ENCODE data around the gene ARHGEF1.

ARHGEF1 gene

DNA sequence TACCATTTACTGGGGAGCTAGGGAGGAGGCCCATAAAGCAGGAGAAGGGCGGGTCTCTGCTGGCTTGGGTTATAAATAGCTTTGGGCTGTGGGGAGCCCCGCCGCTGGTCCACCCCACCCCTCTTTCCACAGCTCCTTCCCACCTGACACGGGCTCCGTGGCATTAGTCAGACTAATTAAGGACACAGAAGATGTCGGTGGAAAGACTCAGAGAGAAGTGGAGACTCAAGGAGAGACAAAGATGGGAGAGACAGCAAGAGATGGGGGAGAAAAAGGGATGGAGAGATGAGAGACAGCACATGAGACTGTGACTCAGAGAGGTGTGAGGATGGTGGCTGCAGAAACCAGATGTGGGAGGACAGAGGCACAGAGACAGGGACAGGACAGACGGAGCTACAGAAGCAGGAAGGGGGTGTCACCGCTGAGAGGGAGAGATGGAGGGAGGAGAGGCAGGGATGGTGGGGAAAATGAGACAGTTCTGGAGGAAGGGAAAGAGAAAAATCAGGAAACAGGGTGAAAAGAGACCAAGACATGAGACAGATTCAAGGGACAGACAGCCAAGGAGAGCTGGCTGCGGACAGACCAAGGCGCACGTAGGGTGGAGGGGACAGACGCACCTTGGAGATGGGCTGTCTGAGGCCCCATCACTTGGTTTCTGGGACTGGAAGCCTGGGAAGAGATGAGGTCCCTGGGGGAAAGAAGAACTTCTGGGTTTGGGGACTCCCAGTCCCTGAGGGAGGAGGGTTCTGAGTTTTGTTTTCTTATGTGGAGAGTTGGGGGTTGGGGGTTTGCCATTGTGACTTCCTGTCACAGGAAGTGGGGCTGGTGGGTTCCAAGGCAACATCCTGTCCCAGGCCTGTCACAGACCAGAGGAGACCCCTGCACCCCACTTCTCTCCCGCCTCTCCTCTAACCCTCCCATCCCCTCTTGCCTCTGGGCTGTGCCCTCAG lies 4.1 kb downstream of the ARHGEF1 start:
- Histone ChIP-seq H3K27ac (ENCODE audit: low read depth, low read length) (peak overlapping the region; percentile 71), H3K4me3 (ENCODE audit: low read length) (0 out of 2 replicates have a peak overlapping the region, but pooled peaks have one; percentile 9), H3K4me1 (ENCODE audit: insufficient read depth, low read length) (peaks cover 17% of the 10 kb centered on the region), H3K9ac (ENCODE audit: low read depth, low read length) (peak overlapping the region; percentile 37; the same call in 1 of the 2 replicates), H3K36me3 (ENCODE audit: insufficient read depth, low read length) (peaks cover 11% of the 10 kb centered on the region), H3K27me3 (ENCODE audit: insufficient read depth, low read length) (peaks cover 16% of the 10 kb centered on the region), H3K9me3 (ENCODE audit: insufficient read depth, low read depth, low read length) (no peaks in the 10 kb centered on the region)
- 75% methylated on average over 10 of the region's 13 CpGs for WGBS

DNA sequence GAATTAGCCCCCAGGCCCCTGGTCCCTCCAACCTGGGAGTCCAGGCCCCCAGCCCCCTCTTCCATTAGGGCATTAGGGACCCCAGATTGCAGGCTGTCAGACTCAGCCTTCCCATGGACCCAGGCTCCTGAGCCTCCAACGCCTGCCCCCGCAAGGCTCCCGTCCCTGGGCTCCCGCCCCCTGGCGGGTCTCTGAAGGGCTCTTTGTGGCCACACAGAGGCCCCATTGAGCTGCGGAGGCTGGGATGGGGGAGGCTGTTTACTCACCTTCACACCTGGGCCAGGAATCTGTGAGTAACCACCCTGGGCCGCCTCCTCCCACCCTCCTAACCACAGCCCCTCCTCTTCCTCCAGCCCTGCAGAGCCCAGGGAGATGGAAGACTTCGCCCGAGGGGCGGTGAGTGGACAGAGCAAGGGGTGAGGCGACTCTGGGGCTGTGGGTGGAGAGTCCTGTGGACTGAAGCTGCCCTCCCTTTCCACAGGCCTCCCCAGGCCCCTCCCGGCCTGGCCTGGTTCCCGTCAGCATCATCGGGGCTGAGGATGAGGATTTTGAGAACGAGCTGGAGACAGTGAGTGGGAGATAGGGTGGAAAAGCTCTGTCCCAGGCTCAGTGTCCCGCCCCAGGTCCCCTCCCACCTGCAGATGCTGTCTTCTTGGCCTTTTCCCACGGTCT lies 4.9 kb downstream of the ARHGEF1 start:
- 0 out of 2 replicates have a peak overlapping the region, but pooled peaks have one; percentile 2 for H3K4me3 ChIP-seq (ENCODE audit: low read length)
- H3K27ac ChIP-seq (ENCODE audit: low read depth, low read length): peak overlapping the region; percentile 71
- H3K36me3 ChIP-seq (ENCODE audit: insufficient read depth, low read length): peaks cover 11% of the 10 kb centered on the region
- H3K4me1 ChIP-seq (ENCODE audit: insufficient read depth, low read length): peaks cover 17% of the 10 kb centered on the region
- peaks cover 8% of the 10 kb centered on the region for H3K27me3 ChIP-seq (ENCODE audit: insufficient read depth, low read length)
- peak overlapping the region; percentile 37 for H3K9ac ChIP-seq (ENCODE audit: low read depth, low read length)
- WGBS: 32% methylated on average over 10 of the region's 17 CpGs
- no peaks in the 10 kb centered on the region for H3K9me3 ChIP-seq (ENCODE audit: insufficient read depth, low read depth, low read length)

DNA sequence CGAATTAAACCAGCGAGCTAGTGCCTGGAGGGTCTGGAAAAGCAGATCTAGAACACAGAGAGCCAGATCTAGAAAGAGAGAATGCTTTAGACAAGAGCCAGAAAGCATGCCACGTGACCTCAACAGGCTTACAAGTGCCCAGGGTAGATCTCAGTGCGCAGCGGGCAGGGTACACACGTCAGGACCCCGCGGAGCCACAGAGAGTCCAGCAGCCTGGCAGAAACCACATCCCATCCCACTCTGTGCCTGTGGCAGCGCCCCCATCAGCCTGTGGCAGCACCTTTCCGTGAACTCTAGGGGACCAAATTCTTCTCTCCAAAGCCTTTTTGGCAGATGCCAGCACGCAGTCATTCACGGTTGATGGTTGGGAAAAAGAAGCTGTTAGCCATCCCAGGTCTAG lies 5.9 kb downstream of the ARHGEF1 start:
- peaks cover 17% of the 10 kb centered on the region for H3K4me1 ChIP-seq (ENCODE audit: insufficient read depth, low read length)
- no peak overlapping the region for H3K27ac ChIP-seq (ENCODE audit: low read depth, low read length)
- 93% methylated on average over 12 of the region's 12 CpGs for WGBS
- H3K36me3 ChIP-seq (ENCODE audit: insufficient read depth, low read length): peaks cover 11% of the 10 kb centered on the region
- no peaks in the 10 kb centered on the region for H3K9me3 ChIP-seq (ENCODE audit: insufficient read depth, low read depth, low read length)
- no peaks in the 10 kb centered on the region for H3K27me3 ChIP-seq (ENCODE audit: insufficient read depth, low read length)
- no peak overlapping the region for H3K4me3 ChIP-seq (ENCODE audit: low read length)
- H3K9ac ChIP-seq (ENCODE audit: low read depth, low read length): no peak overlapping the region

DNA sequence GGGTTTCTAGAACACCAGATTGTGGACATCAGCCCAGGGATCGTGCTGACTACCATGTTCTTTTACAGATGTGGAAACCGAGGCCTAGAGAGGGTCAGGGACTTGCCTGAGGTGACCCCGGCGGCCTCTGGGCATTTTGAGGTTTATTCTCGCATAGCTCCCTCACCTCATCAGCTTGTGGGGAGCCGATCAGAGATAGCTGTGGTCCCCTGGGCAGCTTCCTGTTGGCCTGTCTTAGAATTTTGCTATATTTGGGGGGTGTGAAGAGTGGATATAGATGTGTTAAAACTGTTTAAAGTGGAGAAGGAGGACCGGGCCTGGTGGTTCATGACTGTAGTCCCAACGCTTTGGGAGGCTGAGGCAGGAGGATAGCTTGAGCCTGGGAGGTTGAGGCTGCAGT lies 6.9 kb downstream of the ARHGEF1 start:
- Histone ChIP-seq H3K27ac (ENCODE audit: low read depth, low read length) (no peak overlapping the region), H3K27me3 (ENCODE audit: insufficient read depth, low read length) (no peaks in the 10 kb centered on the region), H3K4me3 (ENCODE audit: low read length) (no peak overlapping the region), H3K4me1 (ENCODE audit: insufficient read depth, low read length) (peaks cover 17% of the 10 kb centered on the region), H3K9ac (ENCODE audit: low read depth, low read length) (no peak overlapping the region), H3K36me3 (ENCODE audit: insufficient read depth, low read length) (peaks cover 11% of the 10 kb centered on the region), H3K9me3 (ENCODE audit: insufficient read depth, low read depth, low read length) (no peaks in the 10 kb centered on the region)
- 94% methylated on average over 8 of the region's 8 CpGs for WGBS

DNA sequence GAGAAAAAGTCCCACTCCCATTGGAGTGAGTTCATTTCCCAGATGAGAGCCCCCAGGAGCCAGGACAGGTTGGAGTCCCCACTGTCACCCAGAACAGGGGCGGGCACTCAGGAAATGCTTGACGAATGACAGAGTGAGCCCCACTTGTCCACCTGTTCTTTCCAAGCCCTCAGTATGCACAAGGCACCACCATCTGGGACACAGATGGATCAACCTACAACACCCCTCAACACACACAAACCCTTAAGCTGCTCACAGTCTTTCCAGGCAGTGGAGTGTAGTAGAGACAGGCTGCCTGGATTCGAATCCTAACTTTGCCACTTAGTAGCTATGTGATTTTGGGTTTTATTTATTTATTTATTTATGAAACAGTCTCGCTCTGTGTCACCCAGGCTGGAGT lies 8.0 kb downstream of the ARHGEF1 start:
- H3K4me3 ChIP-seq (ENCODE audit: low read length): no peak overlapping the region

DNA sequence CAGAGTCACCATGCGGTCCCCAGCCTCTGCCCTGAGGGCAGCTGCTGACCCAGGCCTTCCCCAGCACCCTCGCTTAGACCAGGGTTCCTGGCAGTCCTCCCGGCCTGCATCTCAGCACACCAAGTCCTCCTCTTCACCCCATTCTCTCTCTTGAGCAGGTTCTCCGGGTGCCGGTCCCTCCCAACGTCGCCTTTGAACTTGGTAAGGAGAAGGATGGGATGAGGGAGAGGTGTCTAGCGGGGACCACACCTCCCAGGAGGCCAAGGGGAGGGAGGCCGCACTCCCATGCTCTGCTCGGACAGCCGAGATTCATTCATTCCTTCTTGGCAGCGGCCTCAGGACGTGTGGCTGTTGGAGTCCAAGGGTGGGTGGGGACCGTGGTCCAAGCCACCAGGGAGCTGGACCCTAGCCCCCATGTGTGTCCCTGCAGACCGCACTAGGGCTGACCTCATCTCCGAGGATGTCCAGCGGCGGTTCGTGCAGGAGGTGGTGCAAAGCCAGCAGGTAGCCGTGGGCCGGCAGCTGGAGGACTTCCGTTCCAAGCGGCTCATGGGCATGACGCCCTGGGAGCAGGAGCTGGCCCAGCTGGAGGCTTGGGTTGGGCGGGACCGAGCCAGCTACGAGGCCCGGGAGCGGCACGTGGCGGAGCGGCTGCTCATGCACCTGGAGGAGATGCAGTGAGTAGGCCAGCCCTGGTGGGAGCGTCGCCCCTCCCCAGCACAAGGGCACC lies 9.4 kb downstream of the ARHGEF1 start:
- 93% methylated on average over 34 of the region's 34 CpGs for whole genome bisulfite sequencing
- Histone ChIP-seq H3K9me3 (ENCODE audit: insufficient read depth, low read depth, low read length) (no peaks in the 10 kb centered on the region), H3K4me1 (ENCODE audit: insufficient read depth, low read length) (peaks cover 18% of the 10 kb centered on the region), H3K9ac (ENCODE audit: low read depth, low read length) (no peak overlapping the region), H3K36me3 (ENCODE audit: insufficient read depth, low read length) (peaks cover 17% of the 10 kb centered on the region), H3K27me3 (ENCODE audit: insufficient read depth, low read length) (no peaks in the 10 kb centered on the region), H3K4me3 (ENCODE audit: low read length) (no peak overlapping the region), H3K27ac (ENCODE audit: low read depth, low read length) (no peak overlapping the region)

More for the DNA sequence above, 8.0 kb downstream of the ARHGEF1 start:
- no peaks in the 10 kb centered on the region for H3K9me3 ChIP-seq (ENCODE audit: insufficient read depth, low read depth, low read length)
- peaks cover 17% of the 10 kb centered on the region for H3K36me3 ChIP-seq (ENCODE audit: insufficient read depth, low read length)
- peaks cover 21% of the 10 kb centered on the region for H3K4me1 ChIP-seq (ENCODE audit: insufficient read depth, low read length)
- no peaks in the 10 kb centered on the region for H3K27me3 ChIP-seq (ENCODE audit: insufficient read depth, low read length)
- H3K27ac ChIP-seq (ENCODE audit: low read depth, low read length): no peak overlapping the region
- 96% methylated on average over 3 of the region's 4 CpGs for WGBS
- H3K9ac ChIP-seq (ENCODE audit: low read depth, low read length): no peak overlapping the region

DNA sequence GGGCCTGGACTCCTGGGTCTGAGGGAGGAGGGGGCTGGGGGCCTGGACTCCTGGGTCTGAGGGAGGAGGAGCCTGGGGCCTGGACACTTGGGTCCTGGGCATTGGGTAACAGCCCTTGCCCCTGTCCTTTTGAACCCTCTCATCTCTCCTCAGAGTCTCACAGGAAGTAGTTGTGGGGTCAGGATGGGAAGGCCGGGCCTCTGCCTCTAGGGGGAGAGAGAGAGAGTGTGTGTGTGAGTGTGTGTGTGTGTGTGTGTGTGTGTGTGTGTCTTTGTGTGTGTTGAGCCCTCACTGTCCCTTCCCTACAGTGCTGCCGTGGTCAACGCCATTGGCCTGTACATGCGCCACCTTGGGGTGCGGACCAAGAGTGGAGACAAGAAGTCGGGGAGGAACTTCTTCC lies 10.9 kb downstream of the ARHGEF1 start:
- H3K27ac ChIP-seq (ENCODE audit: low read depth, low read length): no peak overlapping the region

DNA sequence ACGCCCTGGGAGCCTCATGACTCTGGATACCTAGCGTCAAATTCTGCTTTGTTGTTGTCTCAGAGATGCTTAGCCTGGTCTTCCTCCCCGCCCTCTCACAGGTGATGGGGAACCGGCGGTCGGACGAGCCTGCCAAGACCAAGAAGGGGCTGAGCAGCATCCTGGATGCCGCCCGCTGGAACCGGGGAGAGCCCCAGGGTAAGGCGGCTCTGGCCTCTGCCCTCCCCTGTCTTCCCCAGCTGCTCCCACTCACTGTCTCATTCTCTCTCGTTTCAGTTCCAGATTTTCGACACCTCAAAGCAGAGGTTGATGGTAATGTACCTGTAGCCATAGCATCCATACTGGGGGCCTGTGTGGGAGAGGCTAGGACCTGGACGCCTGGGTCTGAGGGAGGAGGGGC lies 11.4 kb downstream of the ARHGEF1 start:
- no peaks in the 10 kb centered on the region for H3K27me3 ChIP-seq (ENCODE audit: insufficient read depth, low read length)
- no peak overlapping the region for H3K9ac ChIP-seq (ENCODE audit: low read depth, low read length)
- H3K36me3 ChIP-seq (ENCODE audit: insufficient read depth, low read length): peaks cover 27% of the 10 kb centered on the region
- H3K9me3 ChIP-seq (ENCODE audit: insufficient read depth, low read depth, low read length): no peaks in the 10 kb centered on the region
- H3K27ac ChIP-seq (ENCODE audit: low read depth, low read length): no peak overlapping the region
- peaks cover 8% of the 10 kb centered on the region; the same call in 1 of the 2 replicates for H3K4me1 ChIP-seq (ENCODE audit: insufficient read depth, low read length)
- WGBS: 92% methylated on average over 14 of the region's 14 CpGs
- H3K4me3 ChIP-seq (ENCODE audit: low read length): no peak overlapping the region

More for the DNA sequence above, 10.9 kb downstream of the ARHGEF1 start:
- no peak overlapping the region for H3K4me3 ChIP-seq (ENCODE audit: low read length)
- WGBS: 83% methylated on average over 6 of the region's 6 CpGs
- peaks cover 8% of the 10 kb centered on the region; the same call in 1 of the 2 replicates for H3K4me1 ChIP-seq (ENCODE audit: insufficient read depth, low read length)
- H3K27me3 ChIP-seq (ENCODE audit: insufficient read depth, low read length): no peaks in the 10 kb centered on the region
- H3K9ac ChIP-seq (ENCODE audit: low read depth, low read length): no peak overlapping the region
- peaks cover 28% of the 10 kb centered on the region for H3K36me3 ChIP-seq (ENCODE audit: insufficient read depth, low read length)
- no peaks in the 10 kb centered on the region for H3K9me3 ChIP-seq (ENCODE audit: insufficient read depth, low read depth, low read length)

DNA sequence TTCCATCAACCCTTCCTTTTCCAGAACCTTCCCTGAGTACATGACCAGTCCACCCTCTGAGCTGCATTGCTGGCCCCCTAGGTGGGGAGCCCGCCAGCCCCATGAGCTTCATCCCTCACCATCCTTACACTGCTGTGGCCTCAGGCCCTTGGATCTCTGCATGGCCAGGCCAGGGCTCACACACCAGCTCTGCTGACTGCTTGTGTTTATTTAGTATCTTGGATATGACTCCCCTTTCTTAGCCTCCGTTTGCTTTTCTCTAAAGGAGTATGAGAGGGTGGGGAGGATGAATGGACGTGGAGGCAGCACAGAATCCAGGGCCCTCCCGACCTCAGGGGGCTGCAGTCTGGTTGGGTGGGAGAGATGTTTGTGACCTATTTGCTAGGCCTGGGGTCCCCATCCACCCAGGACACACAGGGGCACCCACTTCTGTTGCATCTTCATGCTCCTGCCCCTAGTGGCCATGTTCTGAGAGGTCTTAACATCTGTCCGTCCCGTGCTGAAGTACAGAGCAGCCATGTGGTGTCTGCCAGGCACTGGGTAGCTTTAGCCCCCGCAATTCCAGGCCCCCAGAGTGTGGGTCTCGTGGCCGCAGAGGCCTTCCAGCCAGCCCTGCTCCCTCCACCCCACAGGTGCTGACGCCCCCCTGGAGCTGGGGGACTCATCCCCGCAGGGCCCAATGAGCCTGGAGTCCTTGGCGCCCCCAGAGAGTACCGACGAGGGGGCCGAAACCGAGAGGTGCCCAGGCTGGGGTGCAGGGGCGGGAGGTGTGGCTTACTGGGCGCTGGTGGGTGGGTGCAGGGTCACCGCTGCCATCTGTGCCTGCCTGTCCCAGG lies 13.0 kb downstream of the ARHGEF1 start:
- Histone ChIP-seq H3K27ac (ENCODE audit: low read depth, low read length) (no peak overlapping the region), H3K4me3 (ENCODE audit: low read length) (no peak overlapping the region), H3K4me1 (ENCODE audit: insufficient read depth, low read length) (peaks cover 8% of the 10 kb centered on the region; the same call in 1 of the 2 replicates), H3K36me3 (ENCODE audit: insufficient read depth, low read length) (peaks cover 28% of the 10 kb centered on the region), H3K9me3 (ENCODE audit: insufficient read depth, low read depth, low read length) (no peaks in the 10 kb centered on the region), H3K9ac (ENCODE audit: low read depth, low read length) (no peak overlapping the region), H3K27me3 (ENCODE audit: insufficient read depth, low read length) (no peaks in the 10 kb centered on the region)
- WGBS: 85% methylated on average over 19 of the region's 19 CpGs

DNA sequence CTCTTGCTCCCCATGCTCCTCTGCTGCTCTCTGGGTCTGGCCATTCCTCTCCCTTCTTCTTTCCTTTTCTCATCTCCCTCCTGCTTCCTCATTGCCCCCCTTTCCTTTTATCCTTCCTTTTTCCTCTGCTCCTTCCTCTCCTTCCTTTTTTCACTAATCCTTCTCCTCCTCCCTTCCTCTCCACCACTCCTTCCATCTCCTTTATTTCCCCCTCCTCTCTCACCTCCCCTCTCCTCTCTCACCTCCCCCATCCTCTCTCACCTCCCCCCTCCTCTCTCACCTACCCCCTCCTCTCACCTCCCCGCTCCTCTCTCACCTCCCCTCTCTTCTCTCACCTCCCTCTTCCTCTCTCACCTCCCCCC lies 13.6 kb downstream of the ARHGEF1 start:
- H3K4me1 ChIP-seq (ENCODE audit: insufficient read depth, low read length): peaks cover 8% of the 10 kb centered on the region; the same call in 1 of the 2 replicates
- H3K9me3 ChIP-seq (ENCODE audit: insufficient read depth, low read depth, low read length): no peaks in the 10 kb centered on the region
- WGBS: 60% methylated on average over 1 of the region's 1 CpG
- no peak overlapping the region for H3K9ac ChIP-seq (ENCODE audit: low read depth, low read length)
- peaks cover 31% of the 10 kb centered on the region for H3K36me3 ChIP-seq (ENCODE audit: insufficient read depth, low read length)
- H3K27ac ChIP-seq (ENCODE audit: low read depth, low read length): no peak overlapping the region
- no peak overlapping the region for H3K4me3 ChIP-seq (ENCODE audit: low read length)
- H3K27me3 ChIP-seq (ENCODE audit: insufficient read depth, low read length): no peaks in the 10 kb centered on the region
